IMR-90 (cell line): ENCODE measurements around the gene DUS3L. TPM values are rescaled to one million over a fixed set of nuclear protein-coding genes. Genes with fewer than 3 reads are reported as not detected.

Source experiments
- ATAC-seq: fragments of 200-7000 bp; cut with Tn5 transposase; 2 replicates; pipeline ENCODE4 v1.9.1; 2020; ENCODE audit warnings: low read depth, mild to moderate bottlenecking, moderate library complexity
- BruUV-seq: library from RNA; stranded (reverse); fragments of 400-500 nt; replicated peaks from 2 replicates; lab custom pipeline; 2021; lab: Mats Ljungman, UMichigan
- CTCF ChIA-PET: fragments of 300-600 bp; formaldehyde crosslinking; extraction: SDS; loops from one replicate; lab custom pipeline; 2021; ENCODE audit warnings: antibody characterized with exemption; lab: Yijun Ruan, JAX
- POLR2A ChIA-PET: fragments of 300-600 bp; sonication (Branson Sonifier 250); formaldehyde crosslinking; loops from one replicate; lab custom pipeline; 2022; ENCODE audit warnings: antibody characterized with exemption; ENCODE audit not compliant: unreplicated experiment; lab: Charles Lee
- DNase-seq: peaks from one replicate; pipeline ENCODE4 v3.0.0; 2013
- H2AFZ ChIP-seq: replicated peaks from 2 replicates; pipeline ENCODE3; 2013; ENCODE audit warnings: low read length, mild to moderate bottlenecking; ENCODE audit not compliant: poor library complexity
- H2AK5ac ChIP-seq: 2 replicates; pipeline ENCODE4 v1.6.1; 2013; ENCODE audit warnings: low read depth, low read length, inconsistent platforms
- H2AK9ac ChIP-seq: replicated peaks from 2 replicates; pipeline ENCODE3; 2013; ENCODE audit warnings: mild to moderate bottlenecking, low read depth, low read length, moderate library complexity; ENCODE audit not compliant: poor library complexity
- H2BK120ac ChIP-seq: 2 replicates; pipeline ENCODE4 v1.6.1; 2013; ENCODE audit warnings: low read depth, low read length, inconsistent platforms
- H2BK15ac ChIP-seq: 3 replicates; pipeline ENCODE4 v1.6.1; 2013; ENCODE audit warnings: low read depth, low read length, inconsistent platforms
- H2BK20ac ChIP-seq: 2 replicates; pipeline ENCODE4 v1.6.1; 2013; ENCODE audit warnings: low read depth, mild to moderate bottlenecking, inconsistent platforms, low read length, moderate library complexity
- H2BK5ac ChIP-seq: 2 replicates; pipeline ENCODE4 v1.6.1; 2013; ENCODE audit warnings: mild to moderate bottlenecking, low read depth, low read length, inconsistent platforms; ENCODE audit not compliant: poor library complexity, severe bottlenecking
- H3K14ac ChIP-seq: replicated peaks from 2 replicates; pipeline ENCODE4 v1.6.1; 2013; ENCODE audit warnings: low read depth, low read length, inconsistent platforms
- H3K18ac ChIP-seq: 2 replicates; pipeline ENCODE4 v1.6.1; 2013; ENCODE audit warnings: low read depth, low read length, control low read depth
- H3K23ac ChIP-seq: 2 replicates; pipeline ENCODE4 v1.6.1; 2013; ENCODE audit warnings: low read depth, low read length, inconsistent platforms
- H3K27ac ChIP-seq: 2 replicates; pipeline ENCODE4 v1.5.1; 2013; ENCODE audit warnings: mild to moderate bottlenecking, control low read depth, low read length; ENCODE audit not compliant: insufficient read depth
- H3K27me3 ChIP-seq: 2 replicates; pipeline ENCODE4 v1.6.1; 2013; ENCODE audit warnings: low read length; ENCODE audit not compliant: control insufficient read depth, insufficient read depth
- H3K36me3 ChIP-seq: 2 replicates; pipeline ENCODE4 v1.6.1; 2013; ENCODE audit warnings: low read length, mixed read lengths; ENCODE audit not compliant: control insufficient read depth, insufficient read depth
- H3K4ac ChIP-seq: 2 replicates; pipeline ENCODE4 v1.6.1; 2013; ENCODE audit warnings: low read depth, low read length, inconsistent platforms
- H3K4me1 ChIP-seq: 2 replicates; pipeline ENCODE4 v1.6.1; 2013; ENCODE audit warnings: low read length, mixed read lengths; ENCODE audit not compliant: control insufficient read depth, insufficient read depth
- H3K4me2 ChIP-seq: 2 replicates; pipeline ENCODE4 v1.6.1; 2013; ENCODE audit warnings: low read depth, mild to moderate bottlenecking, control low read depth, low read length, moderate library complexity
- H3K4me3 ChIP-seq: 2 replicates; pipeline ENCODE4 v1.5.1; 2013; ENCODE audit warnings: low read depth, mild to moderate bottlenecking, control low read depth, low read length, moderate library complexity; ENCODE audit not compliant: insufficient read depth
- H3K56ac ChIP-seq: 2 replicates; pipeline ENCODE4 v1.6.1; 2013; ENCODE audit warnings: low read length, inconsistent platforms; ENCODE audit not compliant: insufficient read depth; ENCODE audit errors: extremely low read depth
- H3K79me1 ChIP-seq, 2 experiments: 2 replicates each; pipeline ENCODE4 v1.6.1; 2013; ENCODE audit warnings: low read length in 2 of 2, inconsistent platforms in 1 of 2, low read depth in 1 of 2
- H3K9ac ChIP-seq: 2 replicates; pipeline ENCODE4 v1.6.1; 2013; ENCODE audit warnings: low read depth, low read length, control low read depth
- H3K9me1 ChIP-seq: 2 replicates; pipeline ENCODE4 v1.6.1; 2013; ENCODE audit warnings: low read length, inconsistent platforms; ENCODE audit not compliant: insufficient read depth
- H3K9me3 ChIP-seq: 2 replicates; pipeline ENCODE4 v1.6.1; 2013; ENCODE audit warnings: low read length; ENCODE audit not compliant: control insufficient read depth, insufficient read depth
- H4K20me1 ChIP-seq: 2 replicates; pipeline ENCODE4 v1.6.1; 2013; ENCODE audit warnings: low read length, inconsistent platforms; ENCODE audit not compliant: insufficient read depth
- H4K5ac ChIP-seq: 2 replicates; pipeline ENCODE4 v1.6.1; 2013; ENCODE audit warnings: mild to moderate bottlenecking, low read depth, low read length, control low read depth
- H4K8ac ChIP-seq, 2 experiments: 2 replicates each; pipeline ENCODE4 v1.6.1; 2013; ENCODE audit warnings: low read depth in 2 of 2, low read length in 2 of 2, control low read depth in 1 of 2, inconsistent platforms in 1 of 2
- H4K91ac ChIP-seq: 2 replicates; pipeline ENCODE4 v1.6.1; 2013; ENCODE audit warnings: low read depth, low read length, inconsistent platforms; ENCODE audit not compliant: insufficient read depth
- BHLHE40 ChIP-seq: fragments of 150-350 bp; IDR thresholded peaks from 2 replicates; pipeline ENCODE4 v1.6.1; 2016; ENCODE audit warnings: mild to moderate bottlenecking, low read depth, low read length
- CEBPB ChIP-seq: IDR thresholded peaks from 2 replicates; pipeline ENCODE4 v1.6.1; 2012; ENCODE audit warnings: low read depth, low read length, improper control_type of control experiment
- CHD1 ChIP-seq: IDR thresholded peaks from 2 replicates; pipeline ENCODE4 v1.6.1; 2012; ENCODE audit warnings: low read depth, low read length, improper control_type of control experiment
- FOS ChIP-seq: fragments of 150-350 bp; IDR thresholded peaks from 2 replicates; pipeline ENCODE4 v1.6.1; 2016; ENCODE audit warnings: low read depth, low read length
- MAFK ChIP-seq: IDR thresholded peaks from 2 replicates; pipeline ENCODE4 v1.6.1; 2012; ENCODE audit warnings: low read depth, low read length, improper control_type of control experiment
- MXI1 ChIP-seq: IDR thresholded peaks from 2 replicates; pipeline ENCODE4 v1.6.1; 2012; ENCODE audit warnings: low read depth, mild to moderate bottlenecking, low read length, moderate library complexity, borderline replicate concordance
- NFE2L2 ChIP-seq: fragments of 150-350 bp; IDR thresholded peaks from 2 replicates; pipeline ENCODE4 v1.6.1; 2016; ENCODE audit warnings: low read depth, mild to moderate bottlenecking, low read length
- POLR2A ChIP-seq: IDR thresholded peaks from 2 replicates; pipeline ENCODE4 v1.6.1; 2012; ENCODE audit warnings: mild to moderate bottlenecking, low read depth, low read length
- RAD21 ChIP-seq: IDR thresholded peaks from 2 replicates; pipeline ENCODE4 v1.6.1; 2012; ENCODE audit warnings: low read length, improper control_type of control experiment
- RCOR1 ChIP-seq: IDR thresholded peaks from 2 replicates; pipeline ENCODE4 v1.6.1; 2012; ENCODE audit warnings: mild to moderate bottlenecking, low read length, improper control_type of control experiment; ENCODE audit not compliant: insufficient replicate concordance
- RFX5 ChIP-seq: IDR thresholded peaks from 2 replicates; pipeline ENCODE4 v1.8.0; 2012; ENCODE audit warnings: low read depth, mild to moderate bottlenecking, low read length, moderate library complexity
- WGBS, 2 experiments: methylation state at CpG; one replicate each; pipeline versions ENCODE4 v1.1.5 to v1.1.7; 2013; ENCODE audit warnings: missing lambda C conversion rate in 2 of 2; ENCODE audit not compliant: insufficient read length in 1 of 2; ENCODE audit errors: extremely low coverage in 2 of 2; 5-methylcytosine and 5-hydroxymethylcytosine counted together
- dilution Hi-C: fragments of 300-500 bp; cut with HindIII; formaldehyde crosslinking; loops from one replicate; pipeline ENCODE4 v1.14.3; 2018; ENCODE audit warnings: low sequenced_read_pairs; ENCODE audit not compliant: unreplicated experiment
- in situ Hi-C: fragments of 300-500 bp; cut with MboI; formaldehyde crosslinking; loops from 3 replicates; pipeline ENCODE4 v1.14.3; 2019; ENCODE audit warnings: low sequenced_read_pairs, inconsistent platforms, mixed read lengths
- intact Hi-C: fragments of 100-400 bp; cut with micrococcal nuclease; formaldehyde crosslinking; loops from 2 replicates; pipeline ENCODE4 v1.10.0; 2022
- polyA plus RNA-seq, 3 experiments: library from polyadenylated mRNA; depleted of rRNA; stranded (reverse); fragments of >200 nt; gene quantifications; 2 replicates each; pipeline ENCODE4 v1.2.3, GENCODE V29; 2012; ENCODE audit warnings: low replicate concordance in 1 of 3
- total RNA-seq: library from RNA; depleted of rRNA; stranded (reverse); fragments of >200 nt; gene quantifications from 2 replicates; pipeline ENCODE4 v1.2.3, GENCODE V29; 2012
- TF ChIP-seq, protein P1 (sequence below): conservative IDR thresholded peaks from 2 replicates; pipeline ENCODE4 v1.5.1; 2012; ENCODE audit warnings: mild to moderate bottlenecking, low read depth, low read length, improper control_type of control experiment
- TF ChIP-seq, protein P2 (sequence below): fragments of 150-350 bp; IDR thresholded peaks from 2 replicates; pipeline ENCODE4 v1.6.1; 2017; ENCODE audit warnings: mild to moderate bottlenecking, antibody characterized with exemption, low read length, low read depth

The DUS3L gene
- total and polyA plus RNA-seq, 2 of the 4 experiments (the other 2 are of a cell fraction) = 12.4 to 21.3 TPM

DNA sequence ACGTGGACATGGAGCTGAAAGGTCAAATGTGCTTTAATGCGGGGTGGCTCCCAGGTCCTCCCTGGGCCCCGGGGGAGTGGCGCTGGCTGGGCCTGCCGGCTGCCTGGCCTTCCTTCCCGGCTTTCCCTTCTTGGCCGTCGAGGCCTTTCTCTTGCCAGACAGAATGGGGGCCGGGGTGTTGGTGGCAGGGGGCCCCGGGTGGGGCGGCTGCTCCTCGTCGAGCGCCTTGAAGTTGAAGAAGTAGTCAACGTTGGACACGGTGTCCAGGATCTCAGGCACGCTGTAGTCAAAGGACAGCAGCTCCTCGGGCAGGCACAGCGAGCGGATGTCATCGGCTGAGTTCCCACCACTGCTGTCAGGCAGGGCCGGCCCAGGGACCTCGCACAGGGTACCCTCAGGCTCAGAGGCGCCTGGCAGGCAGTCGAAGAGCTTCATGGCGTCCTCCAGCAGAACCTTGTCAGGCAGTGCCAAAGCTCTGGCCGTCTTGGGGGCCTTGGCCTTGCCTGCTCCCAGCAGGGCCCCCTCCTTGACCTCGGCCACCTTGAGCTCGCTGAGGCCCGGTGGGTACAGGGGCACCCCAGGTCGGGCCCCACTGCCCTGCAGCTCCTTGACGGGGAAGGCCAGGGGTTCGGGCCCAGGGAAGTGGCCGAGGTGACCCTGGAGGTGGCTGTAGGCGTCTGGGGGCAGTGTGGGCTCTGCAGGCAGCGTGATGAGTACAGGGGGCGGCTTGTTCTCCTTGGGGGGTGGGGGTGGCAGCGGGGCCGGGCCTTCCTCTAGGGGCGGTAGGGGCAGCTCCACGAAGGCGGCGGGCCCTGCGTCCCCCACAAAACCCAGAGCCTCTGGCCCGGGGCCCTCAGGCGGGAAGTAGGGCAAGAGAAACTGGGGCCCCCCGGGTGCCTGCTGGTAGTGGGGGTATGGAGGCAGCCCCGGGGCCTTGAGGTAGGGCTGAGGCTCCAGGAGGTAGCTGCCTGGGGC, 7.7 kb downstream of the DUS3L start:
- H3K9ac ChIP-seq = no peak overlapping the region
- WGBS, 2 experiments = 93% methylated on average over 21 of the region's 48 CpGs; no CpG with 5 or more reads in 1 of the 2 experiments

More for the DNA sequence above, 7.7 kb downstream of the DUS3L start:
- no peak overlapping the region for H3K27ac ChIP-seq
- no peak overlapping the region for H4K8ac ChIP-seq
- H4K5ac ChIP-seq = no peak overlapping the region
- intact Hi-C loops (no loop called here), dilution Hi-C loops (no loop called here), in situ Hi-C loops (no loop called here)
- no peak overlapping the region for H2BK120ac ChIP-seq
- no peaks in the 10 kb centered on the region for H3K27me3 ChIP-seq
- ChIA-PET POLR2A (no interaction called here), CTCF (interaction anchor here (0.6 kb wide), 1 partner anchor 9 kb away, joined by 3 read pairs; no protein-coding TSS in a partner anchor)
- ATAC-seq (no peak), DNase-seq (no peak)
- no TSS peak for BruUV-seq
- H2BK5ac ChIP-seq = no peak overlapping the region
- H3K36me3 ChIP-seq = peaks cover 35% of the 10 kb centered on the region
- no peak overlapping the region for H3K4ac ChIP-seq
- H2AK5ac ChIP-seq = no peak overlapping the region
- no peak overlapping the region for H3K56ac ChIP-seq
- no peaks in the 10 kb centered on the region for H3K9me3 ChIP-seq
- TF ChIP-seq CEBPB = no peak
- no peak for TF ChIP-seq MXI1
- TF ChIP-seq RFX5 = no peak
- TF ChIP-seq BHLHE40 = no peak
- no peak for TF ChIP-seq RCOR1
- no peak for TF ChIP-seq FOS
- TF ChIP-seq, protein P1, sequence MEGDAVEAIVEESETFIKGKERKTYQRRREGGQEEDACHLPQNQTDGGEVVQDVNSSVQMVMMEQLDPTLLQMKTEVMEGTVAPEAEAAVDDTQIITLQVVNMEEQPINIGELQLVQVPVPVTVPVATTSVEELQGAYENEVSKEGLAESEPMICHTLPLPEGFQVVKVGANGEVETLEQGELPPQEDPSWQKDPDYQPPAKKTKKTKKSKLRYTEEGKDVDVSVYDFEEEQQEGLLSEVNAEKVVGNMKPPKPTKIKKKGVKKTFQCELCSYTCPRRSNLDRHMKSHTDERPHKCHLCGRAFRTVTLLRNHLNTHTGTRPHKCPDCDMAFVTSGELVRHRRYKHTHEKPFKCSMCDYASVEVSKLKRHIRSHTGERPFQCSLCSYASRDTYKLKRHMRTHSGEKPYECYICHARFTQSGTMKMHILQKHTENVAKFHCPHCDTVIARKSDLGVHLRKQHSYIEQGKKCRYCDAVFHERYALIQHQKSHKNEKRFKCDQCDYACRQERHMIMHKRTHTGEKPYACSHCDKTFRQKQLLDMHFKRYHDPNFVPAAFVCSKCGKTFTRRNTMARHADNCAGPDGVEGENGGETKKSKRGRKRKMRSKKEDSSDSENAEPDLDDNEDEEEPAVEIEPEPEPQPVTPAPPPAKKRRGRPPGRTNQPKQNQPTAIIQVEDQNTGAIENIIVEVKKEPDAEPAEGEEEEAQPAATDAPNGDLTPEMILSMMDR = no peak
- TF ChIP-seq NFE2L2 = no peak
- no peak for TF ChIP-seq POLR2A
- TF ChIP-seq CHD1 = no peak
- TF ChIP-seq RAD21 = no peak
- TF ChIP-seq MAFK = no peak
- TF ChIP-seq, protein P2, sequence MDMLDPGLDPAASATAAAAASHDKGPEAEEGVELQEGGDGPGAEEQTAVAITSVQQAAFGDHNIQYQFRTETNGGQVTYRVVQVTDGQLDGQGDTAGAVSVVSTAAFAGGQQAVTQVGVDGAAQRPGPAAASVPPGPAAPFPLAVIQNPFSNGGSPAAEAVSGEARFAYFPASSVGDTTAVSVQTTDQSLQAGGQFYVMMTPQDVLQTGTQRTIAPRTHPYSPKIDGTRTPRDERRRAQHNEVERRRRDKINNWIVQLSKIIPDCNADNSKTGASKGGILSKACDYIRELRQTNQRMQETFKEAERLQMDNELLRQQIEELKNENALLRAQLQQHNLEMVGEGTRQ = no peak
- H3K23ac ChIP-seq = no peak overlapping the region
- H2BK15ac ChIP-seq = no peak overlapping the region
- H4K20me1 ChIP-seq = no peaks in the 10 kb centered on the region; the same call in 1 of the 2 replicates
- no peak overlapping the region for H3K14ac ChIP-seq
- H3K9me1 ChIP-seq = no peaks in the 10 kb centered on the region
- no peak overlapping the region for H3K4me2 ChIP-seq
- no peak overlapping the region for H2AFZ ChIP-seq
- no peak overlapping the region for H2BK20ac ChIP-seq
- H3K4me3 ChIP-seq = no peak overlapping the region
- no peak overlapping the region for H3K18ac ChIP-seq
- H3K79me1 ChIP-seq = no peaks in the 10 kb centered on the region
- H3K4me1 ChIP-seq = no peaks in the 10 kb centered on the region
- H4K91ac ChIP-seq = no peak overlapping the region
- H2AK9ac ChIP-seq = no peak overlapping the region
